SIG-M5 treated with dmso at 0.1 percent for 504 hours (cell line): ENCODE results near the gene TXNRD2.

Experiments
- DNase-seq: peaks from one replicate; lab custom pipeline; 2025; ENCODE audit not compliant: unreplicated experiment; lab: John Stamatoyannopoulos, UW

The TXNRD2 gene

GRCh38 chr22:19828035-19828401, 113.6 kb downstream of the TXNRD2 start:
- no peak for DNase-seq

GRCh38 chr22:19827341-19828034, 114.1 kb downstream of the TXNRD2 start:
- no peak for DNase-seq

GRCh38 chr22:19826619-19826950, 115.0 kb downstream of the TXNRD2 start:
- no peak for DNase-seq

DNA sequence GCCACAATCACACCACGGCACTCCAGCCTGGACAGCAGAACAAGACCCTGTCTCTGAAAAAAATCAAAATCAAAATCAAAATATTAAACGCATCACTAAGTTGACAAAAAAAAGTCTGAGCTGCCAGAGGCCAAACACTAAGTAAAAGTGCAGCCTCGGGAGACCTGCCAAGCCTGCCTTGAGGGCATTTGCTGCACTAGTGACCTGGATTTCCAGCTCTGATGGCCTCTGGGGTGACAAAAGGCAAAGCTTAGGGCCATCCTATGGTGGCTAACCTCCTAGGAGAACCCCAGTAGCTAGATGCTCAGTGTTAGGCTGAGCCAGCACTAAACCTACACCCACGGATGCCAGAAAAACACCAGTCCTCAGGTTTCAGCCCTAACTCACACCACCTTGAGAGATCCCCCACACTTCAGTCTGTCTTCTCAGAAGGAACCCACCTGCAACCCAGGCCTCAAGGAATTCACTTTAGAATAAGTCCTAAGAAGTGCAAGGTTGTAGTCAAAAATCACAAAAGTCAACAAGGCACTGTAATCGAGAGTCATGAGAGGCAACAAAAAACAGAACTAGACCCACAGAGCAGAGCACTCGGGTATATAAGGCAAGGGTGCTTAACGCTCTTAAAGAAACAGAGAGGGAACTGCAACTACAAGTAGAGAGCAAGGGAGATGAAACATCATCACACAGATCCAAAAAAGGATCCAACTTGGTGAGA, 115.6 kb downstream of the TXNRD2 start:
- no peak for DNase-seq
